GM12891 (cell line): ENCODE measurements around the gene LRCH1.

Source experiments
- POLR2A ChIP-seq: IDR thresholded peaks from 2 replicates; pipeline ENCODE4 v1.6.1; 2011; ENCODE audit warnings: low read depth, low read length, control low read depth
- POLR2AphosphoS5 ChIP-seq: IDR thresholded peaks from 2 replicates; pipeline ENCODE4 v1.6.1; 2011; ENCODE audit warnings: low read depth, low read length, control low read depth
- TAF1 ChIP-seq: IDR thresholded peaks from 2 replicates; pipeline ENCODE4 v1.6.1; 2011; ENCODE audit warnings: low read depth, low read length, control low read depth

- TF ChIP-seq POLR2A (no peak), POLR2AphosphoS5 (no peak), TAF1 (no peak)
Observed at GRCh38 chr13:46745706-46746105, 192.7 kb downstream of the LRCH1 start.
